ENCODE data around the gene NEK11. TPM values are rescaled to one million over a fixed set of nuclear protein-coding genes. Genes with fewer than 3 reads are reported as not detected.

Gene NEK11
- polyA plus RNA-seq, 1 donor from 2014 or later: 6.1 TPM

GRCh38 chr3:131338948-131339640 lies 312.4 kb downstream of the NEK11 start:
- Histone ChIP-seq H3F3A (ENCODE audit: insufficient read depth, low read length, poor library complexity, severe bottlenecking) (no peaks in the 10 kb centered on the region), H2AFZ (ENCODE audit: low read depth, low read length) (no peak overlapping the region), H3K36me3 (ENCODE audit: insufficient read depth, low read length) (no peaks in the 10 kb centered on the region), H3K27ac (ENCODE audit: low read length) (no peak overlapping the region), H3K9me3 (ENCODE audit: low read length) (no peaks in the 10 kb centered on the region), H3K79me2 (replicated peaks; ENCODE audit: insufficient read depth, low read length) (no peaks in the 10 kb centered on the region), H4K20me1 (ENCODE audit: insufficient read depth) (no peaks in the 10 kb centered on the region), H3K4me3 (ENCODE audit: low read length) (no peak overlapping the region), H3K27me3 (ENCODE audit: insufficient read depth, low read depth, low read length) (no peaks in the 10 kb centered on the region), H3K9ac (ENCODE audit: low read length) (no peak overlapping the region), H3K4me2 (ENCODE audit: low read length) (no peak overlapping the region), H3K9me2 (ENCODE audit: insufficient read depth, low read length) (no peaks in the 10 kb centered on the region)
- no peak for TF ChIP-seq EZH2 (IDR thresholded peaks at IDR 0.05; ENCODE audit: borderline replicate concordance, insufficient read depth, low read length, poor library complexity, severe bottlenecking)
- no peak for TF ChIP-seq RAD21 (conservative IDR thresholded peaks at IDR 0.05)
- TF ChIP-seq MXI1 (conservative IDR thresholded peaks at IDR 0.05; ENCODE audit: poor library complexity, severe bottlenecking): no peak
- no peak for TF ChIP-seq POLR2AphosphoS5 (IDR thresholded peaks at IDR 0.05)
- TF ChIP-seq, protein P1, sequence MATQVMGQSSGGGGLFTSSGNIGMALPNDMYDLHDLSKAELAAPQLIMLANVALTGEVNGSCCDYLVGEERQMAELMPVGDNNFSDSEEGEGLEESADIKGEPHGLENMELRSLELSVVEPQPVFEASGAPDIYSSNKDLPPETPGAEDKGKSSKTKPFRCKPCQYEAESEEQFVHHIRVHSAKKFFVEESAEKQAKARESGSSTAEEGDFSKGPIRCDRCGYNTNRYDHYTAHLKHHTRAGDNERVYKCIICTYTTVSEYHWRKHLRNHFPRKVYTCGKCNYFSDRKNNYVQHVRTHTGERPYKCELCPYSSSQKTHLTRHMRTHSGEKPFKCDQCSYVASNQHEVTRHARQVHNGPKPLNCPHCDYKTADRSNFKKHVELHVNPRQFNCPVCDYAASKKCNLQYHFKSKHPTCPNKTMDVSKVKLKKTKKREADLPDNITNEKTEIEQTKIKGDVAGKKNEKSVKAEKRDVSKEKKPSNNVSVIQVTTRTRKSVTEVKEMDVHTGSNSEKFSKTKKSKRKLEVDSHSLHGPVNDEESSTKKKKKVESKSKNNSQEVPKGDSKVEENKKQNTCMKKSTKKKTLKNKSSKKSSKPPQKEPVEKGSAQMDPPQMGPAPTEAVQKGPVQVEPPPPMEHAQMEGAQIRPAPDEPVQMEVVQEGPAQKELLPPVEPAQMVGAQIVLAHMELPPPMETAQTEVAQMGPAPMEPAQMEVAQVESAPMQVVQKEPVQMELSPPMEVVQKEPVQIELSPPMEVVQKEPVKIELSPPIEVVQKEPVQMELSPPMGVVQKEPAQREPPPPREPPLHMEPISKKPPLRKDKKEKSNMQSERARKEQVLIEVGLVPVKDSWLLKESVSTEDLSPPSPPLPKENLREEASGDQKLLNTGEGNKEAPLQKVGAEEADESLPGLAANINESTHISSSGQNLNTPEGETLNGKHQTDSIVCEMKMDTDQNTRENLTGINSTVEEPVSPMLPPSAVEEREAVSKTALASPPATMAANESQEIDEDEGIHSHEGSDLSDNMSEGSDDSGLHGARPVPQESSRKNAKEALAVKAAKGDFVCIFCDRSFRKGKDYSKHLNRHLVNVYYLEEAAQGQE (IDR thresholded peaks at IDR 0.05; ENCODE audit: borderline replicate concordance): no peak
- no peak for TF ChIP-seq TAF1 (IDR thresholded peaks at IDR 0.05; ENCODE audit: low read depth)
- no peak for TF ChIP-seq SMC3 (conservative IDR thresholded peaks at IDR 0.05; ENCODE audit: poor library complexity)
- TF ChIP-seq CTCF (IDR thresholded peaks at IDR 0.05; ENCODE audit: poor library complexity, severe bottlenecking): no peak

GRCh38 chr3:131341761-131342160 lies 315.1 kb downstream of the NEK11 start:
- Histone ChIP-seq H3K4me3 (ENCODE audit: low read length) (no peak overlapping the region), H3K27ac (ENCODE audit: low read length) (no peak overlapping the region), H3K9me3 (ENCODE audit: low read length) (no peaks in the 10 kb centered on the region), H3K4me2 (ENCODE audit: low read length) (no peak overlapping the region), H2AFZ (ENCODE audit: low read depth, low read length) (no peak overlapping the region), H3K79me2 (replicated peaks; ENCODE audit: insufficient read depth, low read length) (no peaks in the 10 kb centered on the region), H4K20me1 (ENCODE audit: insufficient read depth) (no peaks in the 10 kb centered on the region), H3F3A (ENCODE audit: insufficient read depth, low read length, poor library complexity, severe bottlenecking) (no peaks in the 10 kb centered on the region), H3K9ac (ENCODE audit: low read length) (no peak overlapping the region), H3K9me2 (ENCODE audit: insufficient read depth, low read length) (no peaks in the 10 kb centered on the region), H3K36me3 (ENCODE audit: insufficient read depth, low read length) (no peaks in the 10 kb centered on the region), H3K27me3 (ENCODE audit: insufficient read depth, low read depth, low read length) (no peaks in the 10 kb centered on the region)
- TF ChIP-seq SMC3 (conservative IDR thresholded peaks at IDR 0.05; ENCODE audit: poor library complexity) (no peak), POLR2AphosphoS5 (IDR thresholded peaks at IDR 0.05) (no peak), CTCF (IDR thresholded peaks at IDR 0.05; ENCODE audit: poor library complexity, severe bottlenecking) (no peak), EP300 (conservative IDR thresholded peaks at IDR 0.05; ENCODE audit: poor library complexity, severe bottlenecking) (no peak), EZH2 (IDR thresholded peaks at IDR 0.05; ENCODE audit: borderline replicate concordance, insufficient read depth, low read length, poor library complexity, severe bottlenecking) (no peak), TAF1 (IDR thresholded peaks at IDR 0.05; ENCODE audit: low read depth) (no peak), MXI1 (conservative IDR thresholded peaks at IDR 0.05; ENCODE audit: poor library complexity, severe bottlenecking) (no peak), RAD21 (conservative IDR thresholded peaks at IDR 0.05) (no peak)
- TF ChIP-seq, protein P1 (IDR thresholded peaks at IDR 0.05; ENCODE audit: borderline replicate concordance): no peak
